Stimulated activated CD8-positive, alpha-beta memory T cell treated with anti-CD3 and anti-CD28 coated beads, Interleukin-4, amount 100 ng/mL, for 24 hours (primary cell): ENCODE data around the gene BEND4.

Source experiments
- DNase-seq: peaks from one replicate; pipeline ENCODE4 v3.0.0-alpha.2; 2020; ENCODE audit warnings: low read depth

BEND4 gene

GRCh38 chr4:42104521-42104920 lies 47.9 kb downstream of the BEND4 start:
- no peak for DNase-seq

GRCh38 chr4:42101446-42101975 lies 50.9 kb downstream of the BEND4 start:
- DNase-seq: no peak

GRCh38 chr4:42088386-42088785 lies 64.1 kb downstream of the BEND4 start:
- DNase-seq: no peak

GRCh38 chr4:42083816-42084215 lies 68.6 kb downstream of the BEND4 start:
- DNase-seq: no peak

GRCh38 chr4:42080306-42080705 lies 72.1 kb downstream of the BEND4 start:
- DNase-seq: no peak

GRCh38 chr4:42078184-42078801 lies 74.2 kb downstream of the BEND4 start:
- DNase-seq: no peak

- DNase-seq: no peak
Measured at GRCh38 chr4:42074294-42074693, 78.2 kb downstream of the BEND4 start.

- DNase-seq: no peak
Measured at GRCh38 chr4:42070463-42070862, 82.0 kb downstream of the BEND4 start.

- no peak for DNase-seq
Measured at GRCh38 chr4:42067264-42067663, 85.2 kb downstream of the BEND4 start.

- DNase-seq: no peak
Measured at GRCh38 chr4:42066402-42066801, 86.1 kb downstream of the BEND4 start.
